Mammary epithelial cell (primary cell): ENCODE data around the gene TOLLIP.

Source experiments
- CTCF ChIP-seq, 2 donors: IDR thresholded peaks in 1 of 2; conservative IDR thresholded peaks in 1 of 2; 2 replicates each; pipeline ENCODE4 v1.5.1; 2011 to 2012; ENCODE audit warnings: inconsistent platforms in 2 of 2, low read length in 2 of 2, mild to moderate bottlenecking in 2 of 2, control low read depth in 1 of 2, low read depth in 1 of 2; ENCODE audit not compliant: insufficient read depth in 1 of 2; ENCODE audit errors: extremely low read depth in 1 of 2
- EZH2 ChIP-seq: IDR thresholded peaks from 2 replicates; pipeline ENCODE4 v1.6.1; 2012; ENCODE audit warnings: low read length, inconsistent platforms, borderline replicate concordance

GRCh38 chr11:1333860-1334259 lies 24.4 kb upstream of the TOLLIP start:
- TF ChIP-seq EZH2 (no peak), CTCF (conservative IDR thresholded peaks at IDR 0.05 in 1 of 2, IDR thresholded peaks at IDR 0.05 in 1 of 2; ENCODE audit: extremely low read depth in 1 of 2, insufficient read depth in 1 of 2, low read depth in 1 of 2, low read length in 2 of 2) (no peak)
